PC-3 (cell line): Measurements from ENCODE around the gene AIM2. TPM values are rescaled to one million over a fixed set of nuclear protein-coding genes. Genes with fewer than 3 reads are reported as not detected.

Experiments used
- ATAC-seq: fragments of 200-7000 bp; cut with Tn5 transposase; 2 replicates; pipeline ENCODE4 v1.9.1; 2020; ENCODE audit warnings: mild to moderate bottlenecking, moderate library complexity
- BruUV-seq: library from RNA; stranded (reverse); fragments of 400-500 nt; replicated peaks from 2 replicates; lab custom pipeline; 2021; lab: Mats Ljungman, UMichigan
- CTCF ChIA-PET: fragments of 300-600 bp; sonication (Branson Sonifier 250); formaldehyde crosslinking; loops from one replicate; lab custom pipeline; 2022; ENCODE audit warnings: antibody characterized with exemption; lab: Charles Lee
- POLR2A ChIA-PET: fragments of 300-600 bp; sonication (Branson Sonifier 250); formaldehyde crosslinking; loops from one replicate; lab custom pipeline; 2022; ENCODE audit warnings: antibody characterized with exemption; ENCODE audit not compliant: unreplicated experiment; lab: Charles Lee
- DNase-seq: peaks from one replicate; pipeline ENCODE4 v3.0.0-alpha.2; 2015
- H2AFZ ChIP-seq: fragments of 300-600 bp; sonication (generic); 2 replicates; pipeline ENCODE4 v1.6.0; 2016; ENCODE audit warnings: antibody characterized with exemption, low read length
- H3F3A ChIP-seq: fragments of 300-600 bp; sonication (generic); one replicate; pipeline ENCODE4 v1.6.0; 2017; ENCODE audit warnings: antibody characterized with exemption, low read length, control low read depth, mild to moderate bottlenecking; ENCODE audit not compliant: unreplicated experiment
- H3K27ac ChIP-seq: fragments of 300-600 bp; sonication (generic); 2 replicates; pipeline ENCODE4 v1.5.1; 2016; ENCODE audit warnings: mild to moderate bottlenecking, low read length
- H3K27me3 ChIP-seq: fragments of 300-600 bp; sonication (generic); 2 replicates; pipeline ENCODE4 v1.6.1; 2016; ENCODE audit warnings: low read length, mixed read lengths
- H3K36me3 ChIP-seq: fragments of 300-600 bp; sonication (generic); 2 replicates; pipeline ENCODE4 v1.6.1; 2016; ENCODE audit warnings: low read depth, mixed run types, low read length, mixed read lengths
- H3K4me1 ChIP-seq: fragments of 300-600 bp; sonication (generic); 2 replicates; pipeline ENCODE4 v1.5.1; 2016; ENCODE audit warnings: low read length; ENCODE audit not compliant: insufficient read depth
- H3K4me2 ChIP-seq: fragments of 300-600 bp; sonication (generic); 2 replicates; pipeline ENCODE4 v1.6.0; 2016; ENCODE audit warnings: low read length
- H3K4me3 ChIP-seq: fragments of 300-600 bp; sonication (generic); 2 replicates; pipeline ENCODE4 v1.5.1; 2016; ENCODE audit warnings: mild to moderate bottlenecking, low read length, mixed read lengths
- H3K79me2 ChIP-seq: fragments of 300-600 bp; sonication (generic); 2 replicates; pipeline ENCODE4 v1.6.1; 2017; ENCODE audit warnings: low read length, mixed read lengths
- H3K9ac ChIP-seq: fragments of 300-600 bp; sonication (generic); 2 replicates; pipeline ENCODE4 v1.6.0; 2016; ENCODE audit warnings: mild to moderate bottlenecking, low read length
- H3K9me2 ChIP-seq: fragments of 300-600 bp; sonication (generic); replicated peaks from 2 replicates; pipeline ENCODE4 v1.6.1; 2016; ENCODE audit warnings: mixed run types, low read length, mixed read lengths
- H3K9me3 ChIP-seq: fragments of 300-600 bp; sonication (generic); 2 replicates; pipeline ENCODE4 v1.6.1; 2016; ENCODE audit warnings: low read length, mixed read lengths
- H4K20me1 ChIP-seq: fragments of 300-600 bp; sonication (generic); 2 replicates; pipeline ENCODE4 v1.6.1; 2016; ENCODE audit warnings: low read length, mixed read lengths
- CTCF ChIP-seq: fragments of 300-600 bp; sonication (generic); conservative IDR thresholded peaks from 2 replicates; pipeline ENCODE4 v1.5.1; 2017; ENCODE audit warnings: antibody characterized with exemption, low read depth, mild to moderate bottlenecking, low read length
- EZH2 ChIP-seq: fragments of 300-600 bp; sonication (generic); IDR thresholded peaks from one replicate; pipeline ENCODE4 v1.6.1; 2017; ENCODE audit warnings: antibody characterized with exemption, mild to moderate bottlenecking, low read length; ENCODE audit not compliant: unreplicated experiment
- EZH2phosphoT487 ChIP-seq: fragments of 300-600 bp; sonication (generic); IDR thresholded peaks from 2 replicates; pipeline ENCODE4 v1.6.1; 2018; ENCODE audit warnings: mild to moderate bottlenecking, antibody characterized with exemption, low read length, borderline replicate concordance
- intact Hi-C: fragments of 100-400 bp; cut with micrococcal nuclease; formaldehyde crosslinking; loops from 2 replicates; pipeline ENCODE4 v1.9.0; 2023
- total RNA-seq: library from RNA; depleted of rRNA; stranded (reverse); fragments of >200 nt; gene quantifications from 2 replicates; pipeline ENCODE4 v1.2.3, GENCODE V29; 2014

AIM2 gene
- total RNA-seq, 1 experiment from 2014 or later = not detected

- POLR2A ChIA-PET = no interaction called here
- Histone ChIP-seq H3K79me2 (no peaks in the 10 kb centered on the region), H3K36me3 (no peaks in the 10 kb centered on the region), H3K9me3 (no peaks in the 10 kb centered on the region), H3F3A (no peaks in the 10 kb centered on the region), H3K27me3 (peaks cover 41% of the 10 kb centered on the region), H4K20me1 (no peaks in the 10 kb centered on the region), H3K9ac (no peak overlapping the region), H3K27ac (no peak overlapping the region), H3K4me2 (no peak overlapping the region), H3K4me1 (no peaks in the 10 kb centered on the region), H3K9me2 (no peaks in the 10 kb centered on the region), H2AFZ (no peak overlapping the region), H3K4me3 (no peak overlapping the region)
- CTCF ChIA-PET = no interaction called here
- DNase-seq (no peak), ATAC-seq (no peak)
- no TSS peak for BruUV-seq
- intact Hi-C loops = loop anchor here (5.0 kb wide), 1 partner anchor 46 kb away; no protein-coding TSS in a partner anchor
- TF ChIP-seq EZH2 = no peak
- no peak for TF ChIP-seq EZH2phosphoT487
- TF ChIP-seq CTCF = no peak
Measured at GRCh38 chr1:159058751-159059150, 17.8 kb downstream of the AIM2 start.

- Histone ChIP-seq H3K9me3 (no peaks in the 10 kb centered on the region), H3K4me1 (no peaks in the 10 kb centered on the region), H3K9me2 (no peaks in the 10 kb centered on the region), H2AFZ (no peak overlapping the region), H3K36me3 (no peaks in the 10 kb centered on the region), H3K79me2 (no peaks in the 10 kb centered on the region), H3F3A (no peaks in the 10 kb centered on the region), H3K27me3 (peaks cover 19% of the 10 kb centered on the region; the same call in 1 of the 2 replicates), H4K20me1 (no peaks in the 10 kb centered on the region), H3K4me3 (no peak overlapping the region), H3K27ac (no peak overlapping the region), H3K4me2 (no peak overlapping the region), H3K9ac (no peak overlapping the region)
- no peak for DNase-seq
- TF ChIP-seq EZH2phosphoT487 (no peak), CTCF (no peak; the same call in 1 of the 2 replicates), EZH2 (no peak)
- CTCF ChIA-PET = no interaction called here
- TSS peak; percentile 21 for BruUV-seq
- POLR2A ChIA-PET = interaction anchor here (0.7 kb wide), 1 partner anchor 16 kb away, joined by 4 read pairs; no protein-coding TSS in a partner anchor
- ATAC-seq = no peak
- intact Hi-C loops = loop anchor here (5.0 kb wide), 1 partner anchor 44 kb away; no protein-coding TSS in a partner anchor
Measured at GRCh38 chr1:159056069-159056698, 20.4 kb downstream of the AIM2 start.

- no peak for TF ChIP-seq EZH2
- no peak for TF ChIP-seq CTCF
- TF ChIP-seq EZH2phosphoT487 = no peak
- Histone ChIP-seq H3K9me2 (no peaks in the 10 kb centered on the region), H3K9me3 (no peaks in the 10 kb centered on the region), H3F3A (no peaks in the 10 kb centered on the region), H4K20me1 (no peaks in the 10 kb centered on the region), H3K9ac (no peak overlapping the region), H3K4me3 (no peak overlapping the region), H3K27ac (no peak overlapping the region), H3K4me1 (no peaks in the 10 kb centered on the region), H3K36me3 (no peaks in the 10 kb centered on the region), H3K4me2 (no peak overlapping the region), H3K79me2 (no peaks in the 10 kb centered on the region), H3K27me3 (peaks cover 11% of the 10 kb centered on the region; the same call in 1 of the 2 replicates), H2AFZ (no peak overlapping the region)
- no TSS peak for BruUV-seq
- ATAC-seq = peak; percentile 79
- intact Hi-C loops = loop anchor here (2.0 to 5.0 kb wide), 2 partner anchors 43 to 54 kb away; no protein-coding TSS in a partner anchor
- no peak for DNase-seq
- ChIA-PET POLR2A (no interaction called here), CTCF (no interaction called here)
Measured at GRCh38 chr1:159055181-159055641, 21.4 kb downstream of the AIM2 start.
